GM23248 (cell line): ENCODE results near the gene ZNF76.

Source experiments
- EZH2 ChIP-seq: fragments of 200-600 bp; sonication (generic); IDR thresholded peaks from 2 replicates; pipeline ENCODE4 v1.6.1; 2018; ENCODE audit warnings: antibody characterized with exemption, mild to moderate bottlenecking; ENCODE audit not compliant: insufficient read depth, poor library complexity, severe bottlenecking
- EZH2phosphoT487 ChIP-seq: fragments of 200-600 bp; sonication (generic); IDR thresholded peaks from 2 replicates; pipeline ENCODE4 v1.6.1; 2018; ENCODE audit warnings: antibody characterized with exemption, moderate library complexity, mild to moderate bottlenecking, low read depth; ENCODE audit not compliant: insufficient read depth

- TF ChIP-seq EZH2: no peak
- no peak for TF ChIP-seq EZH2phosphoT487
Observed at GRCh38 chr6:35295521-35296315, 36.2 kb downstream of the ZNF76 start.
